Measurements from ENCODE around the gene HBB. TPM values are rescaled to one million over a fixed set of nuclear protein-coding genes. Genes with fewer than 3 reads are reported as not detected.

HBB gene
- polyA plus RNA-seq (2013, experiment 1 of 2): not detected
- polyA plus RNA-seq (2013, experiment 2 of 2): not detected

GRCh38 chr11:5226732-5227310 lies at the start of gene HBB:
Gene HBB (minus strand): TSS chr11:5227071. CDS start chr11:5227021, 50 bp downstream.
- H3K4me3 ChIP-seq (ENCODE audit: low read length): no peak within 1 kb of the TSS
- H3K4me2 ChIP-seq (ENCODE audit: low read length): no peak within 1 kb of the TSS

GRCh38 chr11:5275369-5276110 lies 48.7 kb upstream of the HBB start:
- no peak overlapping the region for H2BK15ac ChIP-seq (replicated peaks; ENCODE audit: low read depth)
- no peaks in the 10 kb centered on the region for H3K79me2 ChIP-seq (ENCODE audit: control insufficient read depth, insufficient read depth, low read length)
- no peak overlapping the region for H3K18ac ChIP-seq (ENCODE audit: low read length)
- no peak overlapping the region for H4K8ac ChIP-seq (ENCODE audit: low read depth, low read length)
- H3K4me2 ChIP-seq (ENCODE audit: low read length): no peak overlapping the region
- no peak overlapping the region for H2BK5ac ChIP-seq (ENCODE audit: low read length)
- no peak overlapping the region for H3K4me3 ChIP-seq (ENCODE audit: low read length)
- DNase-seq: peak; percentile 22
- H3K9ac ChIP-seq (ENCODE audit: low read length): no peak overlapping the region
- no peak overlapping the region for H3K23ac ChIP-seq (ENCODE audit: low read length)
- no peak overlapping the region for H3K27ac ChIP-seq (ENCODE audit: low read depth, low read length)
- peaks cover under 1% of the 10 kb centered on the region for H3K4me1 ChIP-seq (ENCODE audit: control insufficient read depth, low read depth, low read length)
- no peaks in the 10 kb centered on the region for H3K79me1 ChIP-seq (ENCODE audit: low read length)
- H3K56ac ChIP-seq (ENCODE audit: low read length): no peak overlapping the region
- no peak overlapping the region for H4K5ac ChIP-seq (ENCODE audit: low read length)
- WGBS (ENCODE audit: extremely low coverage, insufficient coverage, low lambda C conversion rate): no CpG with 5 or more reads among the region's 6 CpGs
- H2AK5ac ChIP-seq (ENCODE audit: low read length): no peak overlapping the region
- H2BK120ac ChIP-seq (ENCODE audit: low read depth, low read length): no peak overlapping the region
- no peaks in the 10 kb centered on the region for H3K36me3 ChIP-seq (ENCODE audit: control insufficient read depth, insufficient read depth, low read length)
- no peak overlapping the region for H3K4ac ChIP-seq (ENCODE audit: low read depth, low read length)
- H3K27me3 ChIP-seq (ENCODE audit: insufficient read depth, low read length, poor library complexity): no peaks in the 10 kb centered on the region

More at GRCh38 chr11:5226732-5227310, at the start of gene HBB:
- no peaks in the 10 kb centered on the region for H3K36me3 ChIP-seq (ENCODE audit: control insufficient read depth, insufficient read depth, low read length)
- H3K79me2 ChIP-seq (ENCODE audit: control insufficient read depth, insufficient read depth, low read length): no peaks in the 10 kb centered on the region
- H2BK120ac ChIP-seq (ENCODE audit: low read depth, low read length): no peak within 1 kb of the TSS
- H3K9ac ChIP-seq (ENCODE audit: low read length): no peak within 1 kb of the TSS
- no peak within 1 kb of the TSS for H3K27ac ChIP-seq (ENCODE audit: low read depth, low read length)
- H2BK15ac ChIP-seq (replicated peaks; ENCODE audit: low read depth): no peak within 1 kb of the TSS
- H2AK5ac ChIP-seq (ENCODE audit: low read length): no peak within 1 kb of the TSS
- H3K27me3 ChIP-seq (ENCODE audit: insufficient read depth, low read length, poor library complexity): no peaks in the 10 kb centered on the region
- no CpG with 5 or more reads among the region's 3 CpGs for WGBS (ENCODE audit: extremely low coverage, insufficient coverage, low lambda C conversion rate)
- no peaks in the 10 kb centered on the region for H3K4me1 ChIP-seq (ENCODE audit: control insufficient read depth, low read depth, low read length)
- no peak within 1 kb of the TSS for H2BK5ac ChIP-seq (ENCODE audit: low read length)
- DNase-seq: no peak
- H3K18ac ChIP-seq (ENCODE audit: low read length): no peak within 1 kb of the TSS
- H4K5ac ChIP-seq (ENCODE audit: low read length): no peak within 1 kb of the TSS
- no peak within 1 kb of the TSS for H4K8ac ChIP-seq (ENCODE audit: low read depth, low read length)
- H3K23ac ChIP-seq (ENCODE audit: low read length): no peak within 1 kb of the TSS
- no peak within 1 kb of the TSS for H3K56ac ChIP-seq (ENCODE audit: low read length)
- H3K4ac ChIP-seq (ENCODE audit: low read depth, low read length): no peak within 1 kb of the TSS
- no peaks in the 10 kb centered on the region for H3K79me1 ChIP-seq (ENCODE audit: low read length)

GRCh38 chr11:5274395-5274794 lies 47.5 kb upstream of the HBB start:
- Histone ChIP-seq H3K36me3 (ENCODE audit: control insufficient read depth, insufficient read depth, low read length) (no peaks in the 10 kb centered on the region), H2BK120ac (ENCODE audit: low read depth, low read length) (no peak overlapping the region), H2AK5ac (ENCODE audit: low read length) (no peak overlapping the region), H3K27me3 (ENCODE audit: insufficient read depth, low read length, poor library complexity) (no peaks in the 10 kb centered on the region), H2BK15ac (replicated peaks; ENCODE audit: low read depth) (no peak overlapping the region), H3K4me3 (ENCODE audit: low read length) (no peak overlapping the region), H3K4me1 (ENCODE audit: control insufficient read depth, low read depth, low read length) (no peaks in the 10 kb centered on the region), H2BK5ac (ENCODE audit: low read length) (no peak overlapping the region), H3K27ac (ENCODE audit: low read depth, low read length) (no peak overlapping the region), H3K23ac (ENCODE audit: low read length) (no peak overlapping the region), H3K79me1 (ENCODE audit: low read length) (no peaks in the 10 kb centered on the region), H3K79me2 (ENCODE audit: control insufficient read depth, insufficient read depth, low read length) (no peaks in the 10 kb centered on the region), H3K56ac (ENCODE audit: low read length) (no peak overlapping the region), H3K4ac (ENCODE audit: low read depth, low read length) (no peak overlapping the region), H3K4me2 (ENCODE audit: low read length) (no peak overlapping the region), H3K18ac (ENCODE audit: low read length) (no peak overlapping the region), H4K5ac (ENCODE audit: low read length) (no peak overlapping the region), H4K8ac (ENCODE audit: low read depth, low read length) (no peak overlapping the region), H3K9ac (ENCODE audit: low read length) (no peak overlapping the region)
- WGBS (ENCODE audit: extremely low coverage, insufficient coverage, low lambda C conversion rate): no CpG with 5 or more reads among the region's 5 CpGs
- peak; percentile 58 for DNase-seq

GRCh38 chr11:5272395-5273017 lies 45.6 kb upstream of the HBB start:
- WGBS (ENCODE audit: extremely low coverage, insufficient coverage, low lambda C conversion rate): no CpG with 5 or more reads among the region's 4 CpGs
- Histone ChIP-seq H3K18ac (ENCODE audit: low read length) (no peak overlapping the region), H3K4me3 (ENCODE audit: low read length) (no peak overlapping the region), H2AK5ac (ENCODE audit: low read length) (no peak overlapping the region), H3K27me3 (ENCODE audit: insufficient read depth, low read length, poor library complexity) (no peaks in the 10 kb centered on the region), H3K27ac (ENCODE audit: low read depth, low read length) (no peak overlapping the region), H2BK5ac (ENCODE audit: low read length) (no peak overlapping the region), H3K4me2 (ENCODE audit: low read length) (no peak overlapping the region), H3K79me2 (ENCODE audit: control insufficient read depth, insufficient read depth, low read length) (no peaks in the 10 kb centered on the region), H3K9ac (ENCODE audit: low read length) (no peak overlapping the region), H3K56ac (ENCODE audit: low read length) (no peak overlapping the region), H3K23ac (ENCODE audit: low read length) (no peak overlapping the region), H3K4ac (ENCODE audit: low read depth, low read length) (no peak overlapping the region), H2BK120ac (ENCODE audit: low read depth, low read length) (no peak overlapping the region), H4K5ac (ENCODE audit: low read length) (no peak overlapping the region), H3K36me3 (ENCODE audit: control insufficient read depth, insufficient read depth, low read length) (no peaks in the 10 kb centered on the region), H3K4me1 (ENCODE audit: control insufficient read depth, low read depth, low read length) (no peaks in the 10 kb centered on the region), H4K8ac (ENCODE audit: low read depth, low read length) (no peak overlapping the region), H2BK15ac (replicated peaks; ENCODE audit: low read depth) (no peak overlapping the region), H3K79me1 (ENCODE audit: low read length) (no peaks in the 10 kb centered on the region)
- DNase-seq: no peak

GRCh38 chr11:5269715-5270147 lies 42.9 kb upstream of the HBB start, which contains the start of gene HBE1:
Gene HBE1 (minus strand): TSS chr11:5269945. CDS start chr11:5269890, 55 bp downstream.
- no peaks in the 10 kb centered on the region for H3K36me3 ChIP-seq (ENCODE audit: control insufficient read depth, insufficient read depth, low read length)
- no CpG with 5 or more reads among the region's 4 CpGs for WGBS (ENCODE audit: extremely low coverage, insufficient coverage, low lambda C conversion rate)
- no peak for DNase-seq

More at GRCh38 chr11:5269715-5270147, 42.9 kb upstream of the HBB start, which contains the start of gene HBE1:
- no peaks in the 10 kb centered on the region for H3K4me1 ChIP-seq (ENCODE audit: control insufficient read depth, low read depth, low read length)
- H3K4ac ChIP-seq (ENCODE audit: low read depth, low read length): no peak within 1 kb of the TSS
- no peak within 1 kb of the TSS for H3K27ac ChIP-seq (ENCODE audit: low read depth, low read length)
- H2BK120ac ChIP-seq (ENCODE audit: low read depth, low read length): no peak within 1 kb of the TSS
- no peak within 1 kb of the TSS for H3K56ac ChIP-seq (ENCODE audit: low read length)
- no peak within 1 kb of the TSS for H2BK5ac ChIP-seq (ENCODE audit: low read length)
- H3K4me3 ChIP-seq (ENCODE audit: low read length): no peak within 1 kb of the TSS
- H2BK15ac ChIP-seq (replicated peaks; ENCODE audit: low read depth): no peak within 1 kb of the TSS
- H3K4me2 ChIP-seq (ENCODE audit: low read length): no peak within 1 kb of the TSS
- H4K8ac ChIP-seq (ENCODE audit: low read depth, low read length): no peak within 1 kb of the TSS
- H3K9ac ChIP-seq (ENCODE audit: low read length): no peak within 1 kb of the TSS
- no peak within 1 kb of the TSS for H4K5ac ChIP-seq (ENCODE audit: low read length)
- no peak within 1 kb of the TSS for H3K23ac ChIP-seq (ENCODE audit: low read length)
- no peaks in the 10 kb centered on the region for H3K79me2 ChIP-seq (ENCODE audit: control insufficient read depth, insufficient read depth, low read length)
- no peaks in the 10 kb centered on the region for H3K79me1 ChIP-seq (ENCODE audit: low read length)
- no peak within 1 kb of the TSS for H2AK5ac ChIP-seq (ENCODE audit: low read length)
- H3K18ac ChIP-seq (ENCODE audit: low read length): no peak within 1 kb of the TSS
- H3K27me3 ChIP-seq (ENCODE audit: insufficient read depth, low read length, poor library complexity): no peaks in the 10 kb centered on the region

Measured in mesendoderm (in vitro differentiated cells).